CD4-positive, alpha-beta T cell treated with Interleukin-1 beta for 1 hour (primary cell): ENCODE results near the gene OR2V2.

Experiments
- DNase-seq, 2 donors: peaks; one replicate each; pipeline ENCODE4 v3.0.0-alpha.2; 2020 to 2022

Gene OR2V2

DNA sequence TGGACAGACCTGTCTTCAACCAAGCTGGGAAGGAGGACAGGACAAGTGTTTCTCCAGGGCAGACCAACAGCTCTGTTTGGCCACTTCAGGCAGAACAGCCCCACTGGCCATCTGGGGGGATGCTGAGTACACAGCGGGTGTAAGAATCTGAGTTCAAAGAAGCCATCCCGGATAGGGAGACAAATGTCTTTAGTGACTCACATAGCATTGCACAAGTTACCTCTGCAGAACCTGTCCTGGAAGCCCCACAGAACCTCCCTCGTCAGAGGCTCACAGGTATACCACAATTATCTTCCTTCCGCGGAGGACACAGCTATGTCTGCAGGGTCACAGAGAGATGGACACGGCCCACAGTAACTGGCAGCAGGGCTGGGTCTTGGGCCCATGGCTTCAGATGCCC, 2.0 kb downstream of the OR2V2 start:
- no peak for DNase-seq

DNA sequence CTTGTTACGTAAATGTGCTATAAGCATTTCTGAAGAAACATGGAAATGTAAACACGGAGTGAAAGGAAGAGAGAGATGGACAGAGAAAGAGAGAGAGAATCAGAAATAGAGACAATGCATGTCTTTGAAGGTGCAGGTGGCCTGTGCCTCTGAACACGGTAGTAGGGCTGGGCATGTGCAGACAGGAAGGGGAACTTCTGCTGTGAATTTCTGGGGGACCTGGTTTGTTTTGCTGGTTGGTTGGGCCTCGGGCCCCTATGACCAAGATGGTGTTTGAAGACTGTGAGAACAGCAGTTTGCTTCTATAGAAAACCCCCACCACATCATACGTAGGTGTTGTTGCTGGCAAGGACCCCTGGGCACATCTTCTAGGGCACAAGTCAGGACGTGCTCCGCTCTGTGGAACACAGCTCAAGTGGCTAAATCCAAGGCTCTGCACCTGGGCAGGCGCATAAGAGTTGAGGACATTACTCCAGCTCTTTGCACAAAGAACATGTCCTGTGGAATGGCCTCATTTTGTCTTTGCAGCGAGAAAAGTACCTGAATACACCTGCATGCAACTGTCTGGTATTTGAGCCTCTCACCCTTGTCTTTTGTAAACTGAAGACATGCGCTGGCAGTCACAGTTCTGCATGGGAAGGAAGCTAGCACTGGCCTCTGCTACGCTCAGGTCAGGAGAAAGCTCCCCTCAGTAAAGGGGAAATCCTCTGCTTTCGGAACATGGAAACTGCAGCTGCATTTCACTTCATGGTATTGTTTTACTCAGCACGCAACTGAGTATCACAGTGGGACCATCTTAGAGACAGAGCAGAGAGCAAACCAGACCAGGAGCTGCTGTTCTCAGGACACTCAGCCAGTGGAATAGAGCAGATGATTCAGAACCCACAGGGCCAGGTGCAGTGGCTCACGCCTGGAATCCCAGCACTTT, 2.7 kb downstream of the OR2V2 start:
- no peak for DNase-seq

DNA sequence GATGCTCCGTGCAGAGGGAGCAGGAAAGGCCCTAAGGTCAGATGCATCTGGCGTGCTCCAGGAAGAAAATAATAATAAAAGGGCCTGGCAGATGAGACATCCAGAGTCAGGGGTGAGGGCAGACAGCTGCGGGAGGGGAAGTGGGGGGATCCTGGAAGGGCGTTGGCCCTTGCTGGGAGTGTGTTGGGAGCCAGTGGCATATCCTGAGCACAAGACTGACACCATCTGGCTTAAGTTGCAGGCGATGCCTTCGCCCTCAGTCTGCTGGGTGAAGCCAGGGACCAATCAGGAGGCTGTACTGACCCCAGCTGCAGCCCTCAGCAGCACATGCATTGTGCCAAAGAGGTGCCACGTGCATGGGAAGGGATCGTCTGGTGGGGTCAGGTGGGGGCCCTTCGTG, 3.8 kb downstream of the OR2V2 start:
- DNase-seq: no peak

DNA sequence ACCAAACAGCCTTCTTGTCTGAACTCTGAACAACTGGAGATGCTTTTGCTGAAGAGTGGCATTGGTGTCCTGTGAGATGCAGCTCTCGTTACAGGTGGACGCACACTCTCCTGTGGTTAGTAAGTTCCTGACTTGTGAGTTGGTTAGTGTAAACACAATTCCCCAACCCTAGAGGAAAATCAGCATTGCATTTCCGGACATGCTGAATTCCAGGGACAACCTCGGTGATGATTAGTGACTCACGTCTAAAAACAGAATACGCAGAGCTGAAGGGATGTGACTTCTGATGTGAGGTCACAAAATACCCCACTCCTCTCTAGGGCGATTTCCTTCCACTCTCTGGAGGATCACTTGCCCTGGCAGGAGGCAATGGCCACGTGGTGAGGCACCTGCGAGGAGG, 5.0 kb downstream of the OR2V2 start:
- no peak for DNase-seq

DNA sequence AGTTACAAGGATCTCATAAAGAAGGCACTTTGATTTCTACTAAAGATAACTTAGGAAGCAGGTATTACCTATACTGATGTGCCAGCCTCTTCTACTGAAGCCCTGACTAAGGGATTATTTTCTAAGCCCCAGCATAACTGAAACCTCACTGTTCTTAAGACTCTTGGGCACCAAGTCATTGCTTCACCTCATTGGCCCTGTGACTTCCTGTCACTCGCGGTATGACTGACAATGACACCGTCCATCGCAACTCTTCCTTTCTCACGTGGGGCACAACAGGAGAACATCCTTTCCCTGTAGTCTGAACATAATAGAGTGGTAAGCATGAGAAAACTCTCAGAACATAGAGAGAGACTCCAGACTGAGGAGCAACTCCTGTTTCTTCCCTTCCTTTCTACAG, 6.4 kb downstream of the OR2V2 start:
- DNase-seq: no peak

DNA sequence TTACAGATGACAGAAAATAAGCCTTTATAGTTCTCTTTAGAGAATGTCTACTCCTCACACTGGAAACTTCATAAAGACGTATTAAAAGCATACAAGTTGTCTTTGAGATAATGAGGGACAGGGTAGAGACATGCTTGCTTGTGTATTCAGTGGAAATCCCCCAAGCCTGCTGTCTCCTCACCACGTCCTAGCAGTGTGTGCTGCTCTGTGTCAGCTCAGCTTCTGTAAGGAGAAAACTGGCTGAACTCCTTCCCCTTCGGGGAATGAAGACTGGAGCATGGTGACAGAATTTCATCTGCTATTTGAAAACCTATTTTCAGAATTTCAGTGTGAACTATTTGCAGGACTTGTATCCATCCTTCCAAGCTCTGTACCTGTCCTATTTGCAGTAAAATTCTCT, 9.4 kb downstream of the OR2V2 start:
- no peak for DNase-seq

DNA sequence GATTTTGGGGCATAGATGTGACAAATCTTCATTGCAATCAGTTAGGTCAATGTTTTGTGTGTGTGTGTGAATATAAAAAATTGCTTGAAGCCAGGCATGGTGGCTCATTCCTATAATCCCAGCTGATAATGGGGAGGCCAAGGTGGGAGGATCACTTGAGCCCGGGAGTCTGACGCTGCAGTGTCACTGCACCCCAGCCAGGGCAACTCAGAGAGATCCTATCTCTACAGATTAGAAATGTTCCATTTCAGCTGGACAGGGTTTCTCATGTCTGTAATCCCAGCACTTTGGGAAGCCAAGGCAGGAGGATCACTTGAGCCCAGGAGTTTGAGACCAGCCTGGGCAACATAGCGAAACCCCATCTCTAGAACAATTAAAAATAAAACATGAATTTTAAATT, 11.5 kb downstream of the OR2V2 start:
- DNase-seq: no peak

DNA sequence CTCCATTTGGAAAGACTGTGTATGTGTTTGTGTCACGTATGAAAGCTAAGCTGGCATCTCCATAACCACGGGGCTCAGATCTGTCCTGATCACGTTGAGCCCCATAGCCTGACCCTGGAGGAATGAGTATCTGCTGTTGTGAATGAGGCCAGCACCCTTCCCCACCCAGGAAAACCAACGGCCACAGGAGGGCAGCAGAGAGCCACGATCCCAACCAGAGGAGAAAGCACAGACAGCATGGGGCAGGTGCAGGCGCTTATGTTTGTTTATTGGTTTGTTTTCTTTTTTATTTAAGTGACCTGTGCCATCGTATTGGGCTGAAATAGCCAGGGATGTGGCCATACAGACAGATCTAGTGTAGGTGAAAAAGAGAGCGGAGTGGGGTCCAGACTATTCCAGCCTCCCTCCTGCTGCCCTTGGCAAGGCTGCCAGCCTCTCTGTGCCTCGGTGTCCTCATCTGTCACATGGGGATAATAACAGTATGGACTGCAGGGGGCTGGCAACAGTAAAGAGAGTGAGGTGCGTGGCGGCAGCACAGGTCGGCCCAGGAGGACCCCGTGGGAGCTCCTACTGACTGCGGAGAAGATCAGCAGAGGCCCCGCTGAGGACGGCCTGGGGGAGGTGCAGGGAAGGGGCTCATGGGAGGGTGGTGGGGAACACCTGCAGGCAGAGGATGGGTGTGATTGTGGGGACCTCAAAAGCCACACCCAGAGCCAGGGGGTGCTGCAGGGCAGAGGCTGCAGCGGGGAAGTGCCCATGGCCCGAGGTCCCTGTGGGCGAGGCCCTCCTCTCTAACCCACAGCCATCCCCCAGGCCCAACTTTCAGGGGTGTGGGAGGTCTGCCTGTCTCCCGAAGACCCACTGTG, 12.1 kb downstream of the OR2V2 start:
- peak; percentile 86 to 91 for DNase-seq

DNA sequence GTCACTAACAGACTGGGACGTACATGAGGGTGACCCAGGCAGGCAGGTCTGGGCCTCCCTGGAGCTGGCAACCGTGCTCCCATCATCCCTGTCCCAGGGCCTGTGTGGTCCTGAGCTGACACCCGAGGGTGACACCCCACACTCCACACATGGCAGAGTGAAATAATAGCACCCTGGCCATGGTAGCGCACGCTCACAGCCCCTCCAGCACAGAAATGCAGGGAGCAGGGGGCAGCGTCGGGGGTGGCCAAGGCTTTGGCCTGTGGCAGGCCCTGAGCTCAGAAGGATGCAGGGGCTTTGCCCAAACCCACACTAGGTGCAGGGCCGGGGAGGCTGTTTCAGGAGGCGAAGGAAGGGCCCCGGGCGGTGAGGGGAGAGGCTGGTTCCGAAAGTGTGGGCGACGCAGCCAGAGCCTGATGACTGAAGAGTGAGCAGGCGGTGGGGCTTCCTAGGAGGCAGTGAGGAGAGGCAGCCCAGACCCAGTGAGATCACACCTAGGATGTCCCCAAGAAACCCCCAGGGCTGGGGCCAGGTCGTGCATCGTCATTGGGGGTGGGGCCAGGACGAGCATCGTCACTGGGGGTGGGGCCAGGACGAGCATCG, 12.9 kb downstream of the OR2V2 start:
- peak; percentile 86 to 89 for DNase-seq

DNA sequence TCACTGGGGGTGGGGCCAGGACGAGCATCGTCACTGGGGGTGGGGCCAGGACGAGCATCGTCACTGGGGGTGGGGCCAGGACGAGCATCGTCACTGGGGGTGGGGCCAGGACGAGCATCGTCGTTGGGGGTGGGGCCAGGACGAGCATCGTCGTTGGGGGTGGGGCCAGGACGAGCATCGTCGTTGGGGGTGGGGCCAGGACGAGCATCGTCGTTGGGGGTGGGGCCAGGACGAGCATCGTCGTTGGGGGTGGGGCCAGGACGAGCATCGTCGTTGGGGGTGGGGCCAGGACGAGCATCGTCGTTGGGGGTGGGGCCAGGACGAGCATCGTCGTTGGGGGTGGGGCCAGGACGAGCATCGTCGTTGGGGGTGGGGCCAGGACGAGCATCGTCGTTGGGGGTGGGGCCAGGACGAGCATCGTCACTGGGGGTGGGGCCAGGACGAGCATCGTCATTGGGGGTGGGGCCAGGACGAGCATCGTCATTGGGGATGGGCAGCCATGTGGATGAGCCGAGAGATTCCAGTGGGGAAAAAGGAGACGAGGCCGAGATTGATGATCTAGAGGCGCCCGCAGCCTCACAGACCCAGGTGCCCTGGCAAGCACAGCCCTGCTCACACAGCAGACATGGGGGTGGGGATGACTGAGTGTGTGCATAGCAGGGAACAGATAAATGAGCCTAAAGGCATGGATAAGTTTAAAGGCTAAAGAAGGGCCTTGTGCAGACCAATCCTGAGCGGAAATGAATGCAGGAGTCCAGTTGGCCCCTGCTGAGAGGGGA, 13.6 kb downstream of the OR2V2 start:
- DNase-seq: peak; percentile 65 to 73

DNA sequence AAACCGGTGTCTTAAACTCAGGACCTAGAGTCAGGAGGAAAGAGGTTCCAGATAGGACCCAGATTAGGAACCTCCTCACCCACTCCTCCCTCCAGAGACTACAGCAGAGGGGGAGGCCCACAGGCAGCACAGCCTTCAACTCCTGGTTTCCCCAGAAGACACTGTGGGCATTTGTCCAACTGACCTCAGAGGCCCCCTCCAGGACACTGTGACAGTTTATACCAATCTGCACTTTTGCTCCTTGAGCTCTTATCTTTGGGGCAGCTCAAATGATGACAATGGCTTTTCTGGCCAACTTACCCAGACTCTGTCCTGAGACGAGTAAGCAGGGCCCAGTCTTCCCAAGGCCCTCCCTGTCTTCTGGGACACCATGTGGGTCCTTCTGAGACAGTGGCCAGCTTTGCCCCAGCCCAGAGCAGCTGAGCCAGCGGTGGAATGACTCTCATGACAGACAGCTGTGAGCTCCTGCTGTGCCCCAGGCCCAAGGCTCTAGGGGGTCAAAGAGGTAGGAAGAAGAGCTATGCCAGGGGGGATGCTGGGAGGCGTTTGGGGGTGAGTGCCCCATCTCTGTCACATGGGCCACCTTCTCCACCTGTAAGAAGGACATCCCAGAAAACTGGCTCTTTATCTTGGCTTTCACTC, 14.3 kb downstream of the OR2V2 start:
- no peak for DNase-seq

DNA sequence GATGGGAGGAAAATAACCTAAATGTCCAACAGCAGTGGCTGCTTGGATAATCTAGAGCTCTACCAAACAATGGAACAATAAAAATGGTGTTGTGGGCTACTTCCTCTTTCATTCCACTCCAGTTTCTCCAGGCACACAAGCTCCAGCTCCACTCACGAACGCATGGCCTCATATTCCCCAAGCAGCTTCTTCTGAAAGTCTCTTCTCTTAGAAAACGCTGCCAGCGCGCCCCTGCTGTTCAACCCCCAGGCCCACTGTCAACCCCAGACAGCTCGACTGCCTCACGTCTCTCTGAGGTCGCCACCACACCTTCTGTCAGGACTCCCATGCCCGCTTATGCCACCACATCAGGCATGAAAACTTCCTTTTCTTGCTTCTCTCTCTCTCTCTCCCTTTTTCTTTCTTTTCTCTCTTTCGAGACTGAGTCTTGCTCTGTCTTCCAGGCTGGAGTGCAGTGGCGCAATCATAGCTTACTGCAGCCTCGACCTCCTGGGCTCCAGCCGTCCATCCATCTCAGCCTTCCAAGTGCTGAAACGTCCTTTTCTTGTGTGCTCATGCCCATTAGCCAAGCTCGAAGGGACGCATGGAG, 16.2 kb downstream of the OR2V2 start:
- DNase-seq: no peak

DNA sequence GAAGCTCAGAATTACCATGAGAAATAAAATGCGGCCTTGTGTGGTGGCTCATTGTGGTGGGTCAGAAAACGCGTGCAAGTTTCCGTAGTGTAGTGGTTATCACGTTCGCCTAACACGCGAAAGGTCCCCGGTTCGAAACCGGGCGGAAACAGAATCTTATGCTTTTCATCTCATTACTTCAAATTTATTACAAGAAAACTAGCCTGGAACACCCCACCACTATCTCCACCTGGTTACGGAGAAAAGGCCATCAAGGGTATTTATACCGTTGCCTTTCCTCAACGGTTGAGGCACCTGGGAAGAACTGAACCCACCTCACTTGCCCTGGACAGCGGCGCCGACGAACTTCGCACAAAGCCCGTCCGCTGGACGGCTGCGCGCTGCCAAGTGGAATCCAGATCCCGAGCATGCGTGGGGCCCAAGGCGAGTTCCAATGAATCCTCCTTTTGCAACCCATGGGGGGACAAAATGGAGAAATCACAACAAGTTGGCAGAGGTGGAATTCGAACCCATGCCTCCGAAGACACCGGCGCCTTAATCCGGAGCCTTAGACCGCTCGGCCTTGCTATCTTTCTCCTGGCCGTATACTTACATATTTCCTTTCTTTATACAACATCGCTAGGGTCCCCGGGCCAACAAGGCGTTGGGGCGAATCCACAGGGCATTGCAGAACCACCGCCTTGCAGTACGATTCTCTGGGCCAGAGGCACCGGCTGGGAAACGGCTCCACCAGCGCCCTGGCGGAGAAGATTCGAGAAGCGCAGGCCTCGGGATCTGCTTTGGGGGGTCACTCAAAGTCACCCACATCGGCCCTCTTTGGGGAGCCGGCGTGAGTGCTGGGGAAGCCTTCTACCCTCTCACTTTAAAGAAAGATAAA, 16.9 kb downstream of the OR2V2 start:
- DNase-seq: no peak

DNA sequence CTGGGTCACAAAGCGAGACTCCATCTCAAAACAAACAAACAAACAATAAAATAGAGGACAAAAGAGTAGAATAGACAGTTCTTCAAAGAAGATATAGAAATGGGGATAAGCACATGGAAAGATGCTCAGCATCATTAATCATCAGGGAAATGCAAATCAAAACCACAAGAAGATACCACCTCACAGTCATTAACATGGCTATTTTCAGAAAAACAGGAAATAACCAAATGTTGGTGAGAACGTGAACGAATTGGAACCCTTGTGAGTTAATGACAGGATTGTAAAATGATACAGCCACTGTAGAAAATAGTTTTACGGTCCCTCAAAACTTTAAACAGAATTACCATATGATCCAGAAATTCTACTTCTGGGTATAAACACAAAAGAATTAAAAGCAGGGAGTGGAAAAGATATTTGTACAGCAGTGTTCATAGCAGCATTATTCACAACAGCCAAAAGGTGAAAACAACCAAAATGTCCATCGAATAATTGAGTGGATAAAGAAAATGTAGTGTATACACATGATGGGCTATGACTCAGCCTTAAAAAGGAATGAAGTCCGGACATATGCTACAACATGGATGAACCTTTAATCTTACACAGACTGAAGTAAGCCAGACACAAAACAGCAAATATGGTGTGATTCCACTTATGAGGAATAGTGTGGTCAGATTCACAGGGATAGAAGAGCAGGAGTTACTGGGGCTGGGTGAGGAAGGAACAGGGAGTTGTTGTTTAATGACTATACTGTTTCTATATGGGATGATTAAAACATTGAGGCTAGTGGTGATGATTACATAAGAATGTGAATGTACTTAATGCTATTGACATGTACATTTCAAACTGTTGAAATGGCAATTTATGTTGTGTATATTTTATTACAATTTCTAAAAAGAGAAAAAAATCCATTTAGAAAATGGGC, 19.7 kb downstream of the OR2V2 start:
- no peak for DNase-seq

DNA sequence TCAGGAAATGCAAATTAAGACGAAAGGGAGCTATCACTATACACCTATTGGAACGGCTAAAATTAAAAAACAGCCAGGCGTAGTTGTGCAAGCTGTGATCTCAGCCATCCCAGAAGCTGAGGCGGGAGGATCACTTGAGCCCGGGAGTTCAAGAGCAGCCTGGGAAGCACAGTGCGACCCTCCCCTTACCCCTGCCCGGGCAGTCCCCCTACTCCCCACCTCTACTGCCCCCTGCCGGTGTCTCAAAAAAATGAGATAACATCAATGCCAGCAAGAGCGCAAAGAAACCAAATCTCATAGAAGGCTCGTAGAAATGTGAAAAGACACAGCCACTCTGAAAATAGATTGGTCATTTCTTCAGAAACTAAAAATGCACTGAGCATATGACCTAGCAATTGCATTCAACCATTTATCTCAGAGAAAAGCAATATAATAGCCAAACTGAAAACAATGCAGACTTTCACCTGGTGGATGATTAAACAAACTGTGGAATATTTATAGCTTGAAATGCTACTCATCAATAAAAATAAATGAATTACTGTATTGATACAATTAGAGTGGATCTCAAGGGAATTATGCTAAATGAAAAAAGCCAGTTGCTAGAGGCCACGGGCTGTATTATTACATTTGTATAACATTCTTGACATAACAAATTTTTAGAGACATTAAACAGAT, 20.6 kb downstream of the OR2V2 start:
- DNase-seq: peak in 1 of 2 donors; percentile 30

DNA sequence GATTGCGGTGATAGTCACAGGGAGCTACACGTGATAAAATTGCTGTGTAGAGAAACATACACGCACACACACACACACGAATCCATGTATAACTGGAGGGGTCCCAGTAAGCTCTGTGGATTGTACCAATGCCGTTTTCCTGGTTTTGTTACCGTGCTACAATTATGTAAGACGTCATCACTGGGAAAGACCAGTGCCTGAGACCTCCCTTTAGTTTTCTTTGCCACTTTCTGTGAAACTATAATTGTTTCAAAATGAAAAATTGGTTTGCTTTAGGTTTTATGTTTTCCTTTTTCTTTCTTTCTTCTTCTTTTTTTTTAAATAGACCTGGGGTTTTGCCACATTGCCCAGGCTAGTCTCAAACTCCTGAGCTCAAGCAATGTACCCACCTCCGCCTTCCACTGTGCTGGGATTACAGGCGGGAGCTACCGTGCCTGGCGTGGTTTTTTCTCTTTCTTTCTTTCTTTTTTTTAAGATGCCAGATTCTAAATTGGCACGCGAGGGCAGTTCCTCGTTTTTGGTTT, 21.3 kb downstream of the OR2V2 start:
- DNase-seq: no peak

DNA sequence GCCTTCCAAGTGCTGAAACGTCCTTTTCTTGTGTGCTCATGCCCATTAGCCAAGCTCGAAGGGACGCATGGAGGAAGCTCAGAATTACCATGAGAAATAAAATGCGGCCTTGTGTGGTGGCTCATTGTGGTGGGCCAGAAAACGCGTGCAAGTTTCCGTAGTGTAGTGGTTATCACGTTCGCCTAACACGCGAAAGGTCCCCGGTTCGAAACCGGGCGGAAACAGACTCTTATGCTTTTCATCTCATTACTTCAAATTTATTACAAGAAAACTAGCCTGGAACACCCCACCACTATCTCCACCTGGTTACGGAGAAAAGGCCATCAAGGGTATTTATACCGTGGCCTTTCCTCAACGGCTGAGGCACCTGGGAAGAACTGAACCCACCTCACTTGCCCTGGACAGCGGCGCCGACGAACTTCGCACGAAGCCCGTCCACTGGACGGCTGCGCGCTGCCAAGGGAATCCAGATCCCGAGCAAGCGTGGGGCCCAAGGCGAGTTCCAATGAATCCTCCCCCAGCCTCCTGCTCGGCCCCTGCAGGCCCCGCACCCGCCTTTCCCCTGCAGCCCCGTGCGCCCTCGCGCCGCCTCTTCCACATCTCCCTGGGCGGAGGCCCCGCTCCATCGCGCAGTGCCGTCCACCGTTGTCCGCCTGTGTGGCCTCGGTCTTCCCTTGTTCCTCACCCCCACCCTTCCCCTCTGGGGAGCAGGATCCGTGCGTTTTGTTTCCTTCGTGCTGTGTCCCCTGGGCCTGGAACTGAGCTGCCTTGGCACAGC, 22.3 kb downstream of the OR2V2 start:
- peak; percentile 55 to 76 for DNase-seq
